Measurements from ENCODE around the gene SLC27A3. TPM values are rescaled to one million over a fixed set of nuclear protein-coding genes. Genes with fewer than 3 reads are reported as not detected.

SLC27A3 gene
- total RNA-seq, 3 donors from 2014 or later (not counting 1 experiment from before 2014, with no cell fraction given) = 65.3 to 107 (median 89.8) TPM

DNA sequence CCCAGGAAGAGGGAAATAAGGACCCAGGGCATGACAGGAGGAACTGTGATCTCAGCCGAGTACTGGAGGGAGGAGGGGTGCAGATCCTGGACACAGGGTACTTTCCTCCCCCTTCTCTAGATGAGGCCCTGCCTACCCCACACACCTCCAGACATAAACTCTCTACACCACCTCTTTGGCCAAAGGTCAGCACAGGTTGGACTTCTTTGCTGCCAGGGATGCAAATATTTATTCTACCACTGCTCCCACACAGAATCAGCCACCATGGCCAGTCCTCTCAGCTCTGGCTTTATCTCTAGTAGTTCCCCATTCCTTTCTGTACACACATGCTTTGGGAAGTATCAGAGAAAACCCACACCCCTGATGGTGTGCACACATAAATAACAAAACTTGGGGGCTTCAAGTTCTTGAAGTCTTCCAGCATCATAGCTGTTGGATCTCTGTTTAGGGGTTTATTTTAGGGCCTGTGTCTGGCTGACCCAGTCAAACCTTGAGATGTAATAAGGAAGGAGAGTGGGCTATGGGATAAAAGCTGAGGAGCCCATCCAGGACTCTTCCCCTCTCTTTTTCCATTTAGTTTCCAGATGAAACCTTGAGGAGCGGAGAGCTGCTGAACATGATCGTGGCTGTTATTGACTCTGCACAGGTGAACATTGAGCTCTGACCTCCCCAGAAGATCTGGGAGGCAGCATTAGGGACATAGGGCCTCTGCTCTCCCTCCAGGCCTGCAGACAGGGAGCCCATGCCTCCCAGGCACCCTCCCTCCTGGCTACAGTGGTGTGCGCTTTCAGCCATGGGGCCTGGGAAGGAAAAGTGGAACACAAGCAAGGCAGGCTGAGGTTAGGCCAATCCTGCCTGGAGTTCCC, 6.7 kb upstream of the SLC27A3 start:
- H3K9me3 ChIP-seq (ENCODE audit: control insufficient read depth, insufficient read depth, low read length) = no peaks in the 10 kb centered on the region
- peak overlapping the region in 1 of 2 donors; percentile 27 for H3K27ac Mint-ChIP-seq
- H3K27me3 ChIP-seq (ENCODE audit: control insufficient read depth, insufficient read depth, low read length) = no peaks in the 10 kb centered on the region
- H3K4me1 Mint-ChIP-seq = peaks cover 3 to 4% of the 10 kb centered on the region in 2 donors
- peaks cover 9% of the 10 kb centered on the region for H3K36me3 Mint-ChIP-seq
- no peaks in the 10 kb centered on the region for H3K27me3 Mint-ChIP-seq (ENCODE audit: low read depth in 2 of 2)
- ATAC-seq (no peak), DNase-seq (no peak)
- no peaks in the 10 kb centered on the region for H3K9me3 Mint-ChIP-seq
- intact Hi-C loops (cut with micrococcal nuclease) = no loop called here
- H3K27ac ChIP-seq (ENCODE audit: low read length) = no peak overlapping the region
- 100% methylated on average over 3 of the region's 4 CpGs for WGBS (ENCODE audit: insufficient coverage)
- no peak overlapping the region for H3K4me3 Mint-ChIP-seq
- peaks cover 12% of the 10 kb centered on the region for H3K4me1 ChIP-seq (ENCODE audit: control insufficient read depth, insufficient read depth, low read length)
- peaks cover 45% of the 10 kb centered on the region for H3K36me3 ChIP-seq (ENCODE audit: control insufficient read depth, insufficient read depth, low read length)
- no peak overlapping the region for H3K4me3 ChIP-seq (ENCODE audit: low read length)
- TF ChIP-seq, protein P1, sequence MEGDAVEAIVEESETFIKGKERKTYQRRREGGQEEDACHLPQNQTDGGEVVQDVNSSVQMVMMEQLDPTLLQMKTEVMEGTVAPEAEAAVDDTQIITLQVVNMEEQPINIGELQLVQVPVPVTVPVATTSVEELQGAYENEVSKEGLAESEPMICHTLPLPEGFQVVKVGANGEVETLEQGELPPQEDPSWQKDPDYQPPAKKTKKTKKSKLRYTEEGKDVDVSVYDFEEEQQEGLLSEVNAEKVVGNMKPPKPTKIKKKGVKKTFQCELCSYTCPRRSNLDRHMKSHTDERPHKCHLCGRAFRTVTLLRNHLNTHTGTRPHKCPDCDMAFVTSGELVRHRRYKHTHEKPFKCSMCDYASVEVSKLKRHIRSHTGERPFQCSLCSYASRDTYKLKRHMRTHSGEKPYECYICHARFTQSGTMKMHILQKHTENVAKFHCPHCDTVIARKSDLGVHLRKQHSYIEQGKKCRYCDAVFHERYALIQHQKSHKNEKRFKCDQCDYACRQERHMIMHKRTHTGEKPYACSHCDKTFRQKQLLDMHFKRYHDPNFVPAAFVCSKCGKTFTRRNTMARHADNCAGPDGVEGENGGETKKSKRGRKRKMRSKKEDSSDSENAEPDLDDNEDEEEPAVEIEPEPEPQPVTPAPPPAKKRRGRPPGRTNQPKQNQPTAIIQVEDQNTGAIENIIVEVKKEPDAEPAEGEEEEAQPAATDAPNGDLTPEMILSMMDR (IDR thresholded peaks at IDR 0.05) = no peak

DNA sequence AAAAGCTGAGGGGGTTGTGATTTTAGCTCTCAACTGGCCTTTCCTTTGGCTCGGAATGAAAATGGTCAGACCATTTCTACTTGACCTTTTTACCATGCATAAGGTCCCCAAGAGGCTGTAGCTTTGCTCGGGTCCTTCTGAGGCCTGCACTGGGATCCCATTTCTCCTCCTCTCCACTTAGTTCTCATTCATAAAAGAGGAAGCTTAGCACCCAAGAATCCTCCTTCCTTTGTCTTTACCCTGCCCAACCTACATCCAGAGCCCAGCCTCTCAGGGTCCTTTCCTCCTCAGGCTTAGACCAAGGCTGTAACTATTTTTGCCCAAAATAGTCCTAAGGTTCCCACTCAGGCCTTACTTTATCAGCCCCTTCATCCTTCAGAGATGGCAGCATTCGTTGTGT, 6.0 kb upstream of the SLC27A3 start:
- DNase-seq (no peak), ATAC-seq (no peak)
- peaks cover 19% of the 10 kb centered on the region for H3K4me1 ChIP-seq (ENCODE audit: control insufficient read depth, insufficient read depth, low read length)
- H3K27ac Mint-ChIP-seq = no peak overlapping the region
- H3K27me3 ChIP-seq (ENCODE audit: control insufficient read depth, insufficient read depth, low read length) = no peaks in the 10 kb centered on the region
- no peak overlapping the region for H3K4me3 Mint-ChIP-seq
- no peak overlapping the region for H3K27ac ChIP-seq (ENCODE audit: low read length)
- peaks cover 38% of the 10 kb centered on the region for H3K36me3 ChIP-seq (ENCODE audit: control insufficient read depth, insufficient read depth, low read length)
- TF ChIP-seq, protein P1 (IDR thresholded peaks at IDR 0.05) = no peak
- intact Hi-C loops (cut with micrococcal nuclease) = no loop called here
- no peaks in the 10 kb centered on the region for H3K27me3 Mint-ChIP-seq (ENCODE audit: low read depth in 2 of 2)
- no peaks in the 10 kb centered on the region for H3K9me3 ChIP-seq (ENCODE audit: control insufficient read depth, insufficient read depth, low read length)
- H3K36me3 Mint-ChIP-seq = peaks cover 9% of the 10 kb centered on the region
- H3K4me1 Mint-ChIP-seq = peaks cover 9 to 11% of the 10 kb centered on the region in 2 donors
- no peaks in the 10 kb centered on the region for H3K9me3 Mint-ChIP-seq
- no peak overlapping the region for H3K4me3 ChIP-seq (ENCODE audit: low read length)
- 92% methylated on average over 3 of the region's 3 CpGs for WGBS (ENCODE audit: insufficient coverage)

DNA sequence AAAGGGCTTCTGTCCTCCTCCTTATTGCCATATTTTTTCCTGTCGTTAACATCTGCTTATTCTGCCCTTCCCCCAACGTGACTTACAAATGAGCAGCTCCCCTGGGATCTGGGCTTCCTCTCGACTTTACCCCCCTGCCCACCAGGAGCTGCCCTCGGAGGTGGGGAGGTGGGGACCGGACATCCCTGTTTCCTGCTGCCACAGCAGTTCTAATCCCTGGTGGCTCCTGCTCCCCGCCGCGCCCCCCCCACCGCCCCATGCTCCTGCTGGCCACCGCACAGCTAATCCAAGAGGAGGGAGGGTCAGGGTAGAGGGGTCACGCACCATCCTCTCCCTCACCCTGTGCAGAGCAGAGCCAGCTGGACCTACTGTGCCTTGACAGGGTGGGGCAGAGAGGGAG, 4.4 kb upstream of the SLC27A3 start:
- TF ChIP-seq, protein P1 (IDR thresholded peaks at IDR 0.05) = no peak
- ATAC-seq (no peak), DNase-seq (no peak)
- 77% methylated on average over 11 of the region's 11 CpGs for WGBS (ENCODE audit: insufficient coverage)
- no peak overlapping the region for H3K4me3 Mint-ChIP-seq
- no peaks in the 10 kb centered on the region for H3K9me3 Mint-ChIP-seq
- intact Hi-C loops (cut with micrococcal nuclease) = loop anchor here (10.0 kb wide), 1 partner anchor 96 kb away; the partner anchor contains the start of genes ILF2 and NPR1
- H3K4me3 ChIP-seq (ENCODE audit: low read length) = no peak overlapping the region
- peaks cover 29% of the 10 kb centered on the region for H3K36me3 ChIP-seq (ENCODE audit: control insufficient read depth, insufficient read depth, low read length)
- H3K27ac Mint-ChIP-seq = no peak overlapping the region
- peaks cover 28% of the 10 kb centered on the region for H3K4me1 ChIP-seq (ENCODE audit: control insufficient read depth, insufficient read depth, low read length)
- no peaks in the 10 kb centered on the region for H3K9me3 ChIP-seq (ENCODE audit: control insufficient read depth, insufficient read depth, low read length)
- H3K27me3 Mint-ChIP-seq (ENCODE audit: low read depth in 2 of 2) = no peaks in the 10 kb centered on the region
- H3K4me1 Mint-ChIP-seq = peaks cover 18 to 21% of the 10 kb centered on the region in 2 donors
- no peaks in the 10 kb centered on the region for H3K27me3 ChIP-seq (ENCODE audit: control insufficient read depth, insufficient read depth, low read length)
- peaks cover 9% of the 10 kb centered on the region for H3K36me3 Mint-ChIP-seq
- no peak overlapping the region for H3K27ac ChIP-seq (ENCODE audit: low read length)

Measured in natural killer cell (primary cell).